K562 (cell line): ENCODE data around the gene INTS1. TPM values are rescaled to one million over a fixed set of nuclear protein-coding genes. Genes with fewer than 3 reads are reported as not detected.

ENCODE experiments used
- CBFA2T3 ChIP-seq: fragments of 450-650 bp; IDR thresholded peaks from 2 replicates; pipeline ENCODE4 v1.6.1; 2017
- CREB1 ChIP-seq, 2 experiments: sonication (generic) in 1 of 2; formaldehyde crosslinking in 1 of 2; IDR thresholded peaks; 2 replicates each; pipeline versions ENCODE4 v1.6.1 to v1.8.0; 2012 to 2022; ENCODE audit warnings: inconsistent platforms in 1 of 2, mild to moderate bottlenecking in 1 of 2, missing genetic modification reagents in 1 of 2, moderate library complexity in 1 of 2
- CTBP1 ChIP-seq: fragments of 450-650 bp; IDR thresholded peaks from 2 replicates; pipeline ENCODE4 v1.6.1; 2016; ENCODE audit warnings: borderline replicate concordance
- DPF2 ChIP-seq: fragments of 450-650 bp; IDR thresholded peaks from 2 replicates; pipeline ENCODE4 v1.6.1; 2016
- E2F3 ChIP-seq: fragments of 250-450 bp; sonication (Bioruptor Pico); IDR thresholded peaks from 2 replicates; pipeline ENCODE4 v1.4.0; 2020; ENCODE audit warnings: mild to moderate bottlenecking
- FOSL1 ChIP-seq: fragments of 200-800 bp; sonication (Bioruptor generic); conservative IDR thresholded peaks from 2 replicates; pipeline ENCODE4 v1.6.1; 2016; ENCODE audit warnings: missing genetic modification characterization, missing compliant biosample characterization
- JUND ChIP-seq, 2 experiments: IDR thresholded peaks; 2 replicates in 1 of 2; 3 replicates in 1 of 2; pipeline ENCODE4 v1.6.1; 2011; ENCODE audit warnings: borderline replicate concordance in 2 of 2, low read depth in 2 of 2, low read length in 2 of 2, improper control_type of control experiment in 1 of 2, missing biosample characterization in 1 of 2, missing genetic modification characterization in 1 of 2, missing genetic modification reagents in 1 of 2
- MAFK ChIP-seq: IDR thresholded peaks from 2 replicates; pipeline ENCODE4 v1.6.1; 2011; ENCODE audit warnings: low read length, improper control_type of control experiment
- MED1 ChIP-seq: sonication (generic); formaldehyde crosslinking; IDR thresholded peaks from 2 replicates; pipeline ENCODE4 v1.8.1; 2023; ENCODE audit warnings: missing genetic modification reagents, borderline replicate concordance
- NRF1 ChIP-seq, 2 experiments: fragments of 450-650 bp; IDR thresholded peaks in 1 of 2; conservative IDR thresholded peaks in 1 of 2; 2 replicates each; pipeline ENCODE4 v1.6.1; 2014; ENCODE audit warnings: mild to moderate bottlenecking in 2 of 2
- RCOR1 ChIP-seq, 2 experiments: IDR thresholded peaks; 2 replicates each; pipeline ENCODE4 v1.6.1; 2012; ENCODE audit warnings: low read depth in 2 of 2, low read length in 2 of 2, borderline replicate concordance in 1 of 2, improper control_type of control experiment in 1 of 2
- SAFB ChIP-seq: fragments of 200-400 bp; formaldehyde crosslinking; IDR thresholded peaks from 2 replicates; pipeline ENCODE4 v1.6.1; 2017; ENCODE audit warnings: low read depth, low read length, borderline replicate concordance
- SP2 ChIP-seq: IDR thresholded peaks from 2 replicates; pipeline ENCODE4 v1.6.1; 2011; ENCODE audit warnings: mild to moderate bottlenecking, low read depth, low read length, moderate library complexity; ENCODE audit not compliant: poor library complexity, severe bottlenecking; ENCODE audit errors: extremely low read depth
- TAF9B ChIP-seq: fragments of 450-650 bp; IDR thresholded peaks from 2 replicates; pipeline ENCODE4 v1.6.1; 2018; ENCODE audit warnings: mild to moderate bottlenecking; ENCODE audit not compliant: partially characterized antibody
- TCFL5 ChIP-seq: fragments of 250-450 bp; sonication (Bioruptor Pico); conservative IDR thresholded peaks from 2 replicates; pipeline ENCODE4 v1.6.1; 2021; ENCODE audit warnings: mild to moderate bottlenecking, moderate library complexity, matching md5 sums
- TOE1 ChIP-seq, 2 experiments: fragments of 450-650 bp in 1 of 2; sonication (generic) in 1 of 2; formaldehyde crosslinking in 1 of 2; IDR thresholded peaks; 2 replicates each; pipeline versions ENCODE4 v1.7.1 to v1.8.0; 2016 to 2022; ENCODE audit warnings: borderline replicate concordance in 2 of 2, mild to moderate bottlenecking in 2 of 2, antibody characterized with exemption in 1 of 2, inconsistent platforms in 1 of 2, low read depth in 1 of 2, missing genetic modification reagents in 1 of 2, moderate library complexity in 1 of 2
- ZBTB7A ChIP-seq: IDR thresholded peaks from 2 replicates; pipeline ENCODE4 v1.6.1; 2011; ENCODE audit warnings: low read depth, mild to moderate bottlenecking, low read length, moderate library complexity, borderline replicate concordance; ENCODE audit not compliant: control insufficient read depth
- ZNF316 ChIP-seq: fragments of 450-650 bp; IDR thresholded peaks from 2 replicates; pipeline ENCODE4 v1.6.1; 2016
- ZNF408 ChIP-seq: fragments of 250-450 bp; sonication (Bioruptor Pico); IDR thresholded peaks from 2 replicates; pipeline ENCODE4 v1.4.0; 2020; ENCODE audit warnings: low read depth, mild to moderate bottlenecking, moderate library complexity
- polyA plus RNA-seq, 8 experiments: library from polyadenylated mRNA; depleted of rRNA in 4 of 8; stranded (reverse) in 5 of 8; unstranded in 3 of 8; fragments of >200 nt; fragmentation: Nextera tagmentation in 2 of 8; fragmentation: Illumina TruSeq in 1 of 8; extraction: Ambion mirVana in 2 of 8; extraction: Trizol in 1 of 8; gene quantifications; 2 replicates each; pipeline versions ENCODE4 v1.2.1 to v1.2.3, GENCODE V29; 2011 to 2014; ENCODE audit warnings: inconsistent platforms in 1 of 8, missing spikeins in 1 of 8
- total RNA-seq, 7 experiments: library from RNA; depleted of rRNA in 6 of 7; stranded (reverse); fragments of >200 nt in 6 of 7; fragmentation: Illumina TruSeq in 2 of 7; extraction: Trizol in 2 of 7; gene quantifications; 2 replicates each; pipeline versions ENCODE4 v1.2.1 to v1.2.3, GENCODE V29; 2011 to 2021; ENCODE audit warnings: low replicate concordance in 1 of 7
- TF ChIP-seq, protein P1 (sequence below): fragments of 450-650 bp; formaldehyde crosslinking; IDR thresholded peaks from 2 replicates; pipeline ENCODE4 v1.4.0; 2020; ENCODE audit warnings: mild to moderate bottlenecking, moderate library complexity
- TF ChIP-seq, protein P2 (sequence below), 3 experiments: fragments of 200-800 bp in 1 of 3; sonication (Bioruptor generic) in 1 of 3; sonication (generic) in 1 of 3; formaldehyde crosslinking in 1 of 3; IDR thresholded peaks; 2 replicates each; pipeline versions ENCODE4 v1.6.1 to v1.8.0; 2016 to 2022; ENCODE audit warnings: mild to moderate bottlenecking in 2 of 3, missing compliant biosample characterization in 2 of 3, missing genetic modification characterization in 2 of 3, missing genetic modification reagents in 1 of 3
- TF ChIP-seq, protein P3 (sequence below), 2 experiments: fragments of 450-650 bp in 1 of 2; sonication (generic) in 1 of 2; formaldehyde crosslinking in 1 of 2; IDR thresholded peaks in 1 of 2; conservative IDR thresholded peaks in 1 of 2; 2 replicates each; pipeline versions ENCODE4 v1.6.1 to v1.8.1; 2016 to 2023; ENCODE audit warnings: mild to moderate bottlenecking in 2 of 2, moderate library complexity in 2 of 2, inconsistent platforms in 1 of 2, missing genetic modification reagents in 1 of 2

INTS1 gene
- total and polyA plus RNA-seq, 9 of the 15 experiments (the other 6 are each of a cell fraction or from before 2014, with no cell fraction given): 0.34 to 119 (median 18.5) TPM

DNA sequence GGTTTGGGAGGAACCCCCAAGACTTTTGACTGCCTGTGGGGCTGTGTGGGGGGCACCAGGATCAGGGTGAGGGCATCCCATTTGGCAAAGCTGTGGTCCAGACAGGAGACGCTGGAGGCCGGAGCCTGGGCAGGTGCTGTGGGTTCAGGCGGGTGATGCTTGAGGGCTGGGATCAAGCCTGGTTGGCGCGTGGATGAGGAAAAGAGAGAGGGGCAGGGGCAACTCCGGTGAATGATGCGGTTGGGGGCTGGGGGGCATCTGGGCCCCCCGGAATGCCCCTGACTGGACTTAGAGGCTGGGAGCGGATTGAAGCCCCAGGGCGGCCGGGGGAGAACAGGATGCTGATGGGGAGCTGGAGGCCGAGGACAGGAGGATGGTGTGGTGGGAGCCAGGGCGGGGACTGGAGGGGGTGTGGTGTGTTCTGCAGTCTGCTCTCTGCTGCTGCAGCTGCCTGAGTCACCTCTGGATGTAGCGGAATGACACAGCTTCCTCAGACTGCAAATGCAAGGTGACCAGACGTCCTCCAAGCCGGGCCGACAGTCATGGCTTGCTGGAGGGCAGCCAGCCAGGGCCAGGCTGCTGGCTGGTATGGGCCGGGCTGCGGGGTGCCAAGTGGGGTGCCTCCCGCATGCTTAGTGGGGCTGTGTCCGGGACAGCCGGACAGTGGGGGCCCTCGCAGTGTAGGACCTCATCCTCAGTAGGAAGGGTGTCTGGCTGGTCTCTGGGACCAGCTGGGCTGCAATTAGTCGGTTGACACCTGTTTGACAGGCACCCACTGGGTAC is 29.5 kb upstream of the INTS1 start (continued):
- TF ChIP-seq, protein P1, sequence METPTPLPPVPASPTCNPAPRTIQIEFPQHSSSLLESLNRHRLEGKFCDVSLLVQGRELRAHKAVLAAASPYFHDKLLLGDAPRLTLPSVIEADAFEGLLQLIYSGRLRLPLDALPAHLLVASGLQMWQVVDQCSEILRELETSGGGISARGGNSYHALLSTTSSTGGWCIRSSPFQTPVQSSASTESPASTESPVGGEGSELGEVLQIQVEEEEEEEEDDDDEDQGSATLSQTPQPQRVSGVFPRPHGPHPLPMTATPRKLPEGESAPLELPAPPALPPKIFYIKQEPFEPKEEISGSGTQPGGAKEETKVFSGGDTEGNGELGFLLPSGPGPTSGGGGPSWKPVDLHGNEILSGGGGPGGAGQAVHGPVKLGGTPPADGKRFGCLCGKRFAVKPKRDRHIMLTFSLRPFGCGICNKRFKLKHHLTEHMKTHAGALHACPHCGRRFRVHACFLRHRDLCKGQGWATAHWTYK (CRISPR knock-in tag): no peak
- TF ChIP-seq ZNF408 (no peak), NRF1 (conservative IDR thresholded peaks at IDR 0.05 in 1 of 2, IDR thresholded peaks at IDR 0.05 in 1 of 2) (peak in 1 of 2 experiments; percentile 42; a peak in 1 of 4 replicates), JUND (IDR thresholded peaks at IDR 0.05; ENCODE audit: borderline replicate concordance, low read depth, low read length) (peak; percentile 85), JUND (tag; IDR thresholded peaks at IDR 0.05; ENCODE audit: borderline replicate concordance, low read depth, low read length) (peak; percentile 73; the same call in 1 of the 3 replicates), TCFL5 (CRISPR knock-in tag) (no peak), TOE1 (IDR thresholded peaks at IDR 0.05; ENCODE audit: borderline replicate concordance) (no peak), TOE1 (CRISPR knock-in tag; IDR thresholded peaks at IDR 0.05; ENCODE audit: borderline replicate concordance, low read depth) (no peak), CREB1 (IDR thresholded peaks at IDR 0.05) (no peak), CREB1 (CRISPR knock-in tag; IDR thresholded peaks at IDR 0.05) (peak; percentile 3; the same call in 1 of the 2 replicates), E2F3 (no peak), TAF9B (no peak), SP2 (no peak), CBFA2T3 (0 out of 2 replicates have a peak, but pooled peaks have one; percentile 19), SAFB (no peak), RCOR1 (IDR thresholded peaks at IDR 0.05; ENCODE audit: borderline replicate concordance in 1 of 2, low read depth in 2 of 2, low read length in 2 of 2) (peak in 1 of 2 experiments; percentile 79; a peak in 2 of 4 replicates), CTBP1 (peak; percentile 50; the same call in 1 of the 2 replicates), MAFK (peak; percentile 61), ZBTB7A (peak; percentile 40; the same call in 1 of the 2 replicates), ZNF316 (peak; percentile 87), MED1 (no peak), DPF2 (peak; percentile 51), FOSL1 (tag) (peak; percentile 58; the same call in 1 of the 2 replicates)
- TF ChIP-seq, protein P2, sequence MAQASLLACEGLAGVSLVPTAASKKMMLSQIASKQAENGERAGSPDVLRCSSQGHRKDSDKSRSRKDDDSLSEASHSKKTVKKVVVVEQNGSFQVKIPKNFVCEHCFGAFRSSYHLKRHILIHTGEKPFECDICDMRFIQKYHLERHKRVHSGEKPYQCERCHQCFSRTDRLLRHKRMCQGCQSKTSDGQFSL (CRISPR knock-in tag; IDR thresholded peaks at IDR 0.05): no peak
- TF ChIP-seq, protein P2 (tag; IDR thresholded peaks at IDR 0.05): no peak
- TF ChIP-seq, protein P3, sequence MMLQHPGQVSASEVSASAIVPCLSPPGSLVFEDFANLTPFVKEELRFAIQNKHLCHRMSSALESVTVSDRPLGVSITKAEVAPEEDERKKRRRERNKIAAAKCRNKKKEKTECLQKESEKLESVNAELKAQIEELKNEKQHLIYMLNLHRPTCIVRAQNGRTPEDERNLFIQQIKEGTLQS (IDR thresholded peaks at IDR 0.05): peak; percentile 74
- TF ChIP-seq, protein P3 (CRISPR knock-in tag; conservative IDR thresholded peaks at IDR 0.05): no peak
